Lower lobe of right lung (tissue), 2 donors: ENCODE data around the gene CHSY1. TPM values are rescaled to one million over a fixed set of nuclear protein-coding genes. Genes with fewer than 3 reads are reported as not detected.
A peak's percentile ranks its signal among the peaks of the same experiment; 100 is the strongest.

ENCODE experiments used
- ATAC-seq, 2 donors: fragments of 200-7000 bp; cut with Tn5 transposase; one replicate each; pipeline ENCODE4 v1.9.1; 2020 to 2022; ENCODE audit warnings: mild to moderate bottlenecking in 2 of 2, moderate library complexity in 2 of 2
- DNase-seq: peaks from one replicate; pipeline ENCODE4 v3.0.0-alpha.2; 2020
- H3K27ac ChIP-seq: fragments of 200-600 bp; one replicate; pipeline ENCODE4 v1.8.0; 2022
- H3K27me3 ChIP-seq: fragments of 200-600 bp; one replicate; pipeline ENCODE4 v1.8.0; 2022; ENCODE audit warnings: low read depth
- H3K36me3 ChIP-seq: fragments of 200-600 bp; one replicate; pipeline ENCODE4 v1.8.0; 2022; ENCODE audit warnings: mild to moderate bottlenecking
- H3K4me1 ChIP-seq: fragments of 200-600 bp; one replicate; pipeline ENCODE4 v1.8.0; 2022
- H3K4me3 ChIP-seq: fragments of 200-600 bp; one replicate; pipeline ENCODE4 v1.8.0; 2022; ENCODE audit warnings: mild to moderate bottlenecking
- H3K9me3 ChIP-seq: fragments of 200-600 bp; one replicate; pipeline ENCODE4 v1.8.0; 2022
- CTCF ChIP-seq: fragments of 200-600 bp; IDR thresholded peaks from one replicate; pipeline ENCODE4 v1.8.0; 2022; ENCODE audit warnings: antibody characterized with exemption, mild to moderate bottlenecking
- intact Hi-C: fragments of 100-400 bp; cut with DNase I; formaldehyde crosslinking; loops from one replicate; pipeline ENCODE4 v1.11.0; 2022
- total RNA-seq: library from RNA; stranded (reverse); fragmentation: NEBNext Ultra II Directional; extraction: Animal tissue kit (Norgen Biotek cat#: 25700); gene quantifications from one replicate; pipeline ENCODE4 v1.2.1, GENCODE V29; 2021
- donor health status: DM: no; HTN: yes; CAD: no; lungs with severe emphysema.

The CHSY1 gene
- total RNA-seq, 1 donor from 2014 or later, result 25.6 TPM

GRCh38 chr15:101255615-101256241 lies 3.9 kb upstream of the CHSY1 start:
- Histone ChIP-seq H3K36me3 (no peaks in the 10 kb centered on the region), H3K4me1 (peaks cover 18% of the 10 kb centered on the region), H3K4me3 (no peak overlapping the region), H3K9me3 (no peaks in the 10 kb centered on the region), H3K27ac (no peak overlapping the region), H3K27me3 (no peaks in the 10 kb centered on the region)
- TF ChIP-seq CTCF, result no peak
- peak in 1 of 2 donors; percentile 16 for ATAC-seq
- DNase-seq, result no peak
- intact Hi-C loops, result loop anchor here (5.0 to 10.0 kb wide), 2 partner anchors 171 to 238 kb away; no protein-coding TSS in a partner anchor

- Histone ChIP-seq H3K4me1 (peaks cover 25% of the 10 kb centered on the region), H3K27ac (no peak overlapping the region), H3K4me3 (no peak overlapping the region), H3K27me3 (no peaks in the 10 kb centered on the region), H3K36me3 (no peaks in the 10 kb centered on the region), H3K9me3 (no peaks in the 10 kb centered on the region)
- intact Hi-C loops, result loop anchor here (5.0 to 10.0 kb wide), 2 partner anchors 170 to 238 kb away; no protein-coding TSS in a partner anchor
- TF ChIP-seq CTCF, result no peak
- no peak for ATAC-seq
- DNase-seq, result no peak
These were observed 3.2 kb upstream of the CHSY1 start for GRCh38 chr15:101255051-101255395.

- no peak for DNase-seq
- no peaks in the 10 kb centered on the region for H3K27me3 ChIP-seq
- H3K4me3 ChIP-seq, result no peak overlapping the region
- no peaks in the 10 kb centered on the region for H3K36me3 ChIP-seq
- intact Hi-C loops, result loop anchor here (5.0 to 10.0 kb wide), 2 partner anchors 170 to 237 kb away; no protein-coding TSS in a partner anchor
- TF ChIP-seq CTCF, result no peak
- H3K4me1 ChIP-seq, result peaks cover 30% of the 10 kb centered on the region
- ATAC-seq, result no peak
- no peak overlapping the region for H3K27ac ChIP-seq
- H3K9me3 ChIP-seq, result no peaks in the 10 kb centered on the region
These were observed 2.6 kb upstream of the CHSY1 start for GRCh38 chr15:101254157-101255050.

GRCh38 chr15:101252836-101253235 lies 988 bp upstream of the CHSY1 start:
- peaks cover 3% of the 10 kb centered on the region for H3K36me3 ChIP-seq
- ATAC-seq (no peak), DNase-seq (no peak)
- H3K27ac ChIP-seq, result peak overlapping the region; percentile 86
- H3K9me3 ChIP-seq, result no peaks in the 10 kb centered on the region
- peaks cover 39% of the 10 kb centered on the region for H3K4me1 ChIP-seq
- H3K4me3 ChIP-seq, result peak overlapping the region; percentile 70
- H3K27me3 ChIP-seq, result no peaks in the 10 kb centered on the region
- no peak for TF ChIP-seq CTCF
- intact Hi-C loops, result loop anchor here (10.0 kb wide), 1 partner anchor 168 kb away; no protein-coding TSS in a partner anchor

- no peaks in the 10 kb centered on the region for H3K27me3 ChIP-seq
- H3K27ac ChIP-seq, result peak overlapping the region; percentile 86
- H3K4me3 ChIP-seq, result peak overlapping the region; percentile 91
- no peak for TF ChIP-seq CTCF
- intact Hi-C loops, result loop anchor here (10.0 kb wide), 1 partner anchor 166 kb away; no protein-coding TSS in a partner anchor
- ATAC-seq (peak; percentile 55 to 72), DNase-seq (peak; percentile 69)
- peaks cover 52% of the 10 kb centered on the region for H3K4me1 ChIP-seq
- no peaks in the 10 kb centered on the region for H3K9me3 ChIP-seq
- peaks cover 3% of the 10 kb centered on the region for H3K36me3 ChIP-seq
These were observed 697 bp downstream of the CHSY1 start for GRCh38 chr15:101250873-101251829.
